Left lung (tissue), 14 donors: Measurements from ENCODE around the gene GAP43. TPM values are rescaled to one million over a fixed set of nuclear protein-coding genes. Genes with fewer than 3 reads are reported as not detected.

Source experiments
- ATAC-seq: fragments of 200-7000 bp; cut with Tn5 transposase; one replicate; pipeline ENCODE4 v1.9.1; 2020; ENCODE audit warnings: moderate library complexity
- DNase-seq, 4 donors: peaks; one replicate each; pipeline ENCODE4 v3.0.0-alpha.2; 2013 to 2020
- H3K27ac ChIP-seq, 2 donors: fragments of 200-600 bp; sonication (generic) in 1 of 2; one replicate each; pipeline versions ENCODE4 v1.5.0 to v1.8.0; 2020 to 2021
- H3K27me3 ChIP-seq, 2 donors: fragments of 200-600 bp; sonication (generic) in 1 of 2; one replicate each; pipeline versions ENCODE4 v1.5.0 to v1.8.0; 2020 to 2021
- H3K36me3 ChIP-seq, 2 donors: fragments of 200-600 bp; sonication (generic) in 1 of 2; one replicate each; pipeline versions ENCODE4 v1.5.0 to v1.8.0; 2020 to 2021
- H3K4me1 ChIP-seq, 2 donors: fragments of 200-600 bp; one replicate each; pipeline ENCODE4 v1.8.0; 2021
- H3K4me3 ChIP-seq, 2 donors: fragments of 200-600 bp; sonication (generic) in 1 of 2; one replicate each; pipeline versions ENCODE4 v1.5.0 to v1.8.0; 2020 to 2021; ENCODE audit warnings: mild to moderate bottlenecking in 1 of 2
- H3K9me3 ChIP-seq, 2 donors: fragments of 200-600 bp; sonication (generic) in 1 of 2; one replicate each; pipeline versions ENCODE4 v1.5.0 to v1.8.0; 2020 to 2021
- intact Hi-C, 2 donors: fragments of 100-400 bp; cut with DNase I; formaldehyde crosslinking; loops; one replicate each; pipeline versions ENCODE4 v1.11.2 to v1.14.2; 2022
- long read RNA-seq, 12 donors: library from polyadenylated mRNA in 2 of 12; unstranded in 2 of 12; transcript quantifications; one replicate each; pipeline ENCODE4 v2.0.0 and lab custom pipeline, GENCODE V29; 2019 to 2026
- polyA plus RNA-seq, 6 donors: library from polyadenylated mRNA; unstranded; fragments of 120-200 nt; gene quantifications; one replicate each; pipeline ENCODE4 v1.2.1, GENCODE V29; 2013; ENCODE audit not compliant: insufficient read length in 6 of 6
- total RNA-seq, 2 donors: library from RNA; stranded (reverse); fragmentation: NEBNext Ultra II Directional; extraction: Animal tissue kit (Norgen Biotek cat#: 25700); gene quantifications; one replicate each; pipeline ENCODE4 v1.2.1, GENCODE V29; 2021
- TF ChIP-seq, protein P1 (sequence below), 2 donors: fragments of 200-600 bp; sonication (generic) in 1 of 2; IDR thresholded peaks; one replicate each; pipeline versions ENCODE4 v1.5.0 to v1.8.0; 2021; ENCODE audit warnings: antibody characterized with exemption in 2 of 2
- donor health status: DM: no; HTN: yes; CAD: no.
- donor health status: DM: no; HTN: no; CAD: no.

The GAP43 gene, protein sequence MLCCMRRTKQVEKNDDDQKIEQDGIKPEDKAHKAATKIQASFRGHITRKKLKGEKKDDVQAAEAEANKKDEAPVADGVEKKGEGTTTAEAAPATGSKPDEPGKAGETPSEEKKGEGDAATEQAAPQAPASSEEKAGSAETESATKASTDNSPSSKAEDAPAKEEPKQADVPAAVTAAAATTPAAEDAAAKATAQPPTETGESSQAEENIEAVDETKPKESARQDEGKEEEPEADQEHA
- total RNA-seq (under 1 TPM in 1 of 2 donors, not detected in 1; 0.29 TPM), polyA plus RNA-seq (under 1 TPM; 0.31 to 0.54 (median 0.42) TPM)
- long read RNA-seq, donor 1, result 0 reads
- long read RNA-seq, donor 2, result 0 reads
- long read RNA-seq, donor 3, partial matches to known transcripts, result 0 of 1 reads
- long read RNA-seq, donor 3, other reads (novel, unspliced or antisense), result 0 of 1 reads
- long read RNA-seq, donor 4, result 0 reads
- long read RNA-seq, donor 5, partial matches to known transcripts, result 0 of 2 reads
- long read RNA-seq, donor 5, other reads (novel, unspliced or antisense), result 0 of 2 reads
- long read RNA-seq, donor 6, result 0 reads
- long read RNA-seq, donor 7, result 0 reads
- long read RNA-seq, donor 8, partial matches to known transcripts, result 0 of 1 reads
- long read RNA-seq, donor 8, other reads (novel, unspliced or antisense), result 0 of 1 reads
- long read RNA-seq, donor 9, result 0 reads
- long read RNA-seq, donor 10, result 0 reads
- long read RNA-seq, donor 11, transcript GAP43-201 (3 exons, 1,691 nt), result major isoform, 439 of 714 reads
- long read RNA-seq, donor 11, partial matches to known transcripts, result 269 of 714 reads
- long read RNA-seq, donor 11, other reads (novel, unspliced or antisense), result 6 of 714 reads
- long read RNA-seq, donor 12, result 0 reads

GRCh38 chr3:115623044-115623868 is at the start of gene GAP43:
TSS of gene GAP43 (plus strand) at chr3:115623510. CDS start at chr3:115623690, 180 bp downstream.
- Histone ChIP-seq H3K27ac (no peak within 1 kb of the TSS), H3K4me3 (peak within 1 kb of the TSS in 1 of 2 donors; percentile 5), H3K9me3 (no peaks in the 10 kb centered on the region), H3K4me1 (no peaks in the 10 kb centered on the region), H3K36me3 (no peaks in the 10 kb centered on the region), H3K27me3 (peaks cover 8 to 41% of the 10 kb centered on the region in 2 donors)
- intact Hi-C loops, result no loop called here
- peak; percentile 37 to 75 (median 44) for DNase-seq
- TF ChIP-seq, protein P1, sequence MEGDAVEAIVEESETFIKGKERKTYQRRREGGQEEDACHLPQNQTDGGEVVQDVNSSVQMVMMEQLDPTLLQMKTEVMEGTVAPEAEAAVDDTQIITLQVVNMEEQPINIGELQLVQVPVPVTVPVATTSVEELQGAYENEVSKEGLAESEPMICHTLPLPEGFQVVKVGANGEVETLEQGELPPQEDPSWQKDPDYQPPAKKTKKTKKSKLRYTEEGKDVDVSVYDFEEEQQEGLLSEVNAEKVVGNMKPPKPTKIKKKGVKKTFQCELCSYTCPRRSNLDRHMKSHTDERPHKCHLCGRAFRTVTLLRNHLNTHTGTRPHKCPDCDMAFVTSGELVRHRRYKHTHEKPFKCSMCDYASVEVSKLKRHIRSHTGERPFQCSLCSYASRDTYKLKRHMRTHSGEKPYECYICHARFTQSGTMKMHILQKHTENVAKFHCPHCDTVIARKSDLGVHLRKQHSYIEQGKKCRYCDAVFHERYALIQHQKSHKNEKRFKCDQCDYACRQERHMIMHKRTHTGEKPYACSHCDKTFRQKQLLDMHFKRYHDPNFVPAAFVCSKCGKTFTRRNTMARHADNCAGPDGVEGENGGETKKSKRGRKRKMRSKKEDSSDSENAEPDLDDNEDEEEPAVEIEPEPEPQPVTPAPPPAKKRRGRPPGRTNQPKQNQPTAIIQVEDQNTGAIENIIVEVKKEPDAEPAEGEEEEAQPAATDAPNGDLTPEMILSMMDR (IDR thresholded peaks at IDR 0.05), result no peak
- ATAC-seq, result peak; percentile 93

DNA sequence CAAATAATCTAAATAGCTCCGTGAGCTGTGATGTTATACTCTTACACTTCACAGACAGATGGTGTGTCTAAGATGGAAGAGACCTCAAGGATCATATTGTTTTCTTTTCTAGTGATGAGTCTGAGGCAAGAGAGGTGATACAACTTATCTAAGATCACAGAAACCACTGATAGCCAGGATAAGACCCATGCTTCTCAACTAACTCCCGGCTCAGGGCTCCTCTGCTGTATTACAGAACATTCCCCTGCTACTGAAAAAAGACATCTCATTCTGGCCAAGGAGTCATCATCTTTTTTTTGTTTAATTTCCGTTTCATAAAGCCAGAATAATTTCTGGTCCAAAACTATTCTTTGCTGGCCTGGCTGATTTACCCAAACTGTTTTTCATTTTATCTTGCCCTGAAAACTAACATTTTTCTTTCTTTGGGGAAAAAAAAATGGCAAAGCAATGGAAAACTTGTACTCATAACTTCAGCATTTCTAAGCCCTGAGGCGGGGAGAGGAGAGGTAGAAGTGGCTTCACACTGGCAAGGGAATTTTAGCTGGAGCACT is 46.9 kb upstream of the GAP43 start:
- DNase-seq (no peak), ATAC-seq (no peak)
- TF ChIP-seq, protein P1 (IDR thresholded peaks at IDR 0.05), result no peak
- intact Hi-C loops, result no loop called here
- H3K36me3 ChIP-seq, result no peaks in the 10 kb centered on the region
- H3K4me3 ChIP-seq, result no peak overlapping the region
- no peaks in the 10 kb centered on the region for H3K9me3 ChIP-seq
- H3K27ac ChIP-seq, result no peak overlapping the region
- H3K27me3 ChIP-seq, result no peaks in the 10 kb centered on the region
- H3K4me1 ChIP-seq, result no peaks in the 10 kb centered on the region

DNA sequence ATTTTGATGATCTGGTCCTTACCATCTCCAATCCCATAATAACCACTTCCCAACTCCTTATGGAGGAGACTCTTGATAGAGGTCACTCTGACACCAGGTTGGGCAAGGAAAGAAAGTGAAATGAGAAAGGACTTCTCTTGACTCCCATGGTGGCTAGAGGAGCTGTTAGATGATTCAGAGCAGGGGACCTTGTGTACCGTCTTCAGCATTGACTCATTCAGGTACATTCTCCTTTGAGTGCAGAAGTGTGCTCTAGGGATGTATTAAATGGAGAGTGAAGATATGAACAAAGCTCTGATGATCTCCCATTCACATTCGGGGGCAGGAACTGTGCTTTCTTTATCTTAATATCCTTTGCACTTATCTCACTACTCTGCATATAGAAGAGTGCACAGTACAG is 46.3 kb upstream of the GAP43 start:
- Histone ChIP-seq H3K4me3 (no peak overlapping the region), H3K9me3 (no peaks in the 10 kb centered on the region), H3K27ac (no peak overlapping the region), H3K27me3 (no peaks in the 10 kb centered on the region), H3K4me1 (no peaks in the 10 kb centered on the region), H3K36me3 (no peaks in the 10 kb centered on the region)
- intact Hi-C loops, result no loop called here
- DNase-seq (no peak), ATAC-seq (no peak)
- TF ChIP-seq, protein P1 (IDR thresholded peaks at IDR 0.05), result no peak

DNA sequence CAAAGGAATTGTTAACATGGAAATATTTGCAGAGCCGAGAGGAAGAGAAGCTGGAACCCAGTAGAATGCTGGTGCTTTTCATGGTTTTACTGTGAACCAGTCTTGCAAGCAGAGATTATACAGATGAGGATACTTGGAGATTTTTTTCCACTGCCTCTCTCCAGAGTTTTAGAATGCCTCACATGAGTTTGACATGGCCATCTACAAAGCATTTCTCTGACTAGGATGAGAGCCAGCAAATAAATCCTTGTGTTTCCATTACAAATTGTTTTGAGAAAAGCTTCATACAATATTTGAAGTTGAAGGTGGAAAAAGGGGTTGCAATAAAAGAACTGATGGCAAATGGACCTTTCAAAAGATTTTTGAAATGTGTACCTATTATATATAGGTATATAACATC is 45.0 kb upstream of the GAP43 start:
- no peaks in the 10 kb centered on the region for H3K27me3 ChIP-seq
- intact Hi-C loops, result no loop called here

More for the DNA sequence above, 45.0 kb upstream of the GAP43 start:
- ATAC-seq, result no peak
- Histone ChIP-seq H3K9me3 (no peaks in the 10 kb centered on the region), H3K4me1 (no peaks in the 10 kb centered on the region), H3K36me3 (no peaks in the 10 kb centered on the region), H3K4me3 (no peak overlapping the region), H3K27ac (no peak overlapping the region)
- TF ChIP-seq, protein P1 (IDR thresholded peaks at IDR 0.05), result no peak
- no peak for DNase-seq
